ENCODE measurements around the gene TRAK1.
"Not testable (repeated sequence)": the region's sequence is repeated elsewhere in the genome, so short reads cannot be mapped to it uniquely, and the experiment has no call there.

The TRAK1 gene

GRCh38 chr3:42098171-42098570, 7.0 kb downstream of the TRAK1 start:
- DNase-seq, result peak; percentile 30 to 48 (median 35)

GRCh38 chr3:42099020-42099765, 8.0 kb downstream of the TRAK1 start:
- DNase-seq, result no peak

DNA sequence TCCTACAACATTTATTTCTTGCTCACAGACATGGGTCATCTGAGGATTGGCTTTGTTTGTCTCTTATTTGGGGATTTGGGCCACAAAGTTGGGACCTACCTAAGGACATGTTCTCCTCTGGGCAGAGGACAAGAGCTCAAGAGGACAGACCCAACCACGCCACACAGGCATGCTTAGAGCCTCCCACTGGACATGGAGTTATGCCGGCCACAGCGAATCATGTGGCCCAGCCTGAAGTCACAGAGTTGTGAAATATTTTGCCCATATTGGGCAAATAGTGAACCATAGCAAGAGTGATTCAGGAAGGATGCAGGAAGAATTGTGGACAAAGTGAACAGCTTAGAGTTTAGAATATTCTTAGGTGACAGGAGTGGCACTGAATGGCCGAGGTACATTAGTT, 9.9 kb downstream of the TRAK1 start:
- peak; percentile 81 to 91 (median 88) for DNase-seq

- DNase-seq, result no peak
These were observed 10.3 kb downstream of the TRAK1 start for GRCh38 chr3:42101481-42101880.

GRCh38 chr3:42102571-42102970, 11.4 kb downstream of the TRAK1 start:
- no peak for DNase-seq

DNA sequence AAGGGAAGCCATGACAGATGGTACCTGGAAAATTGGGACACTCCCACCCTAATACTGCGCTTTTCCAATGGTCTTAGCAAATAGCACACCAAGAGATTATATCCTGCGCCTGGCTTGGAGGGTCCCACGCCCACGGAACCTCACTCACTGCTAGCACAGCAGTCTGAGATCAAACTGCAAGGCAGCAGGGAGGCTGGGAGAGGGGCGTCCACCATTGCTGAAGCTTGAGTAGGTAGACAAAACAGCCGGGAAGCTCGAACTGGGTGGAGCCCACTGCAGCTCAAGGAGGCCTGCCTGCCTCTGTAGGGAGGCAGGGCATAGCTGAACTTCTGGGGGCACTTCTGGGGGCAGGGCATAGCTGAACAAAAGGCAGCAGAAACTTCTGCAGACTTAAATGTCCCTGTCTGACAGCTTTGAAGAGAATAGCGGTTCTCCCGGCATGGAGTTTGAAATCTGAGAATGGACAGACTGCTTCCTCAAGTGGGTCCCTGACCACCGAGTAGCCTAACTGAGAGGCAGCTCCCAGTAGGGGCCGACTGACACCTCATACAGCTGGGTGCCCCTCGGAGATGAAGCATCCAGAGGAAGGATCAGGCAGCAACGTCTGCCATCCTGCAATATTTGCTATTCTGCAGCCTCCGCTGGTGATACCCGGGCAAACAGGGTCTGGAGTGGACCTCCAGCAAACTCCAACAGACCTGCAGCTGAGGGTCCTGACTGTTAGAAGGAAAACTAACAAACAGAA, 12.9 kb downstream of the TRAK1 start:
- DNase-seq, result not testable (repeated sequence)

DNA sequence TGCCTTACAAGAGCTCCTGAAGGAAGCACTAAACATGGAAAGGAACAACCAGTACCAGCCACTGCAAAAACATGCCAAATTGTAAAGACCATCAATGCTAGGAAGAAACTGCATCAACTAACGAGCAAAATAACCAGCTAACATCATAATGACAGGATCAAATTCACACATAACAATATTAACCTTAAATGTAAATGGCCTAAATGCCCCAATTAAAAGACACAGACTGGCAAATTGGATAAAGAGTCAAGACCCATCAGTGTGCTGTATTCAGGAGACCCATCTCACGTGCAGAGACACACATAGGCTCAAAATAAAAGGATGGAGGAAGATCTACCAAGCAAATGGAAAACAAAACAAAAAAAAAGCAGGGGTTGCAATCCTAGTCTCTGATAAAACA, 14.8 kb downstream of the TRAK1 start:
- not testable (repeated sequence) for DNase-seq

DNA sequence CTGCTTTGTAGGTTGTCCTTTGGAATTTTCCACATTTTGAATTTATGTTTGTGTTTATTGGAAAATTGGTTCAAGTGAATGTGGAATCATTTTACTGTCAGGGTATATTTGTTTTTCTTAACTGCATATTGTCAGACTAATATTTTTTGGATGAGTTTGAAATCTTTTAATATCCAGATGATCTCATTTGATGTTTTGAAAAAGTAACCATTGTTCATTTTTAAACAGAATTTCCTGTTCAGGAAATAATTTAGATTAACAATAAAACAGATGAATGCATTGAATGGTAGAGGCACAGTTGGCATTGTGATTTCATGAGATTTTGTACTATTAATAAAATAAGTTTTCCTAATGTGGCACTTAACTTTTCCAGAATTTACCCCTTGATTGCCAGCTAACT, 15.5 kb downstream of the TRAK1 start:
- DNase-seq, result no peak

DNA sequence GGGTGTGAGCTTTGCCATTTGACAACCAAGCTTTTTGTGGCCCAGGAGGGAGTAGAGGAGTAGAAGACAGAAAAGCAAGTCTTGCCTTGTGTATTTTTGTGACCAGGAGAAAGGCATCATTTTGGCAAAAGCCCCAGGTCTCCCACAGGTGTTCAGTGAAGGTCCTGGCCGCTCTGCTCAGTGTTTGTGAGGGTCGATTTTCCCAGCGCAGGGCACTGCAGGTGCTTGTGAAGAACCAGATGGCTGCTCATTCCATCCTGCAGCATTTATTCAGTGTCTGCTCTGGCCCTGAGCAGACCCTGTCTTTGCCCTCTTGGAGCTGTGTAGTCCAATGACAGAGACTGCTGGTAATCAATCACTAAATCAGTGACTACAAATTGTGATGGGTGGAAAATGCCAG, 19.5 kb downstream of the TRAK1 start:
- DNase-seq, result no peak

DNA sequence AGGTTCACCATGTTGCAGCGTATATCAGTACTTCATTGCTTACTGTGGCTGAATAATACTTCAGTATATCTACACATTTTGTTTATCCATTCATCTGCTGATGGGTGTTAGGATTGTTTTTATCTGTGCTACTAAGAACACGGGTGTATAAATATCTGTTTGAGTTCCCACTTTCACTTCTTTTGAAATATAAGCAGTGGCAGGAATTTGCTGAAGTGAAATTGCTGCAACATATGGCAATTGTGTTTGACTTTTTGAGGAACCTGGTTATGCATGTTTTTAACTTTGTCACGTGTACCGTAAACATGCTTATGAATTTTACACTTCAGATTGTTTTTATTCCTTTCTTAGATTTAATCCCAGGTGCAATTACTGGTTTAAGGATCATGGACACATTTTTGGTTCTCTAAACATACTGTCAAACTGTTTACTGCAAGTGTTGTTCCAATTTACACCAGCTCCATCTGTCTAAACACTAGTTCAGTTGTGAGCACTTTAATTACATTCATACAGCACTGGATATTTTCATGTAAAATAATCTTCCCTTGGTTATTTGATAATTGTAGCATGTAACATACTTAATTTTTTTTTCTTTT, 23.1 kb downstream of the TRAK1 start:
- DNase-seq, result peak; percentile 39 to 81 (median 60)

DNA sequence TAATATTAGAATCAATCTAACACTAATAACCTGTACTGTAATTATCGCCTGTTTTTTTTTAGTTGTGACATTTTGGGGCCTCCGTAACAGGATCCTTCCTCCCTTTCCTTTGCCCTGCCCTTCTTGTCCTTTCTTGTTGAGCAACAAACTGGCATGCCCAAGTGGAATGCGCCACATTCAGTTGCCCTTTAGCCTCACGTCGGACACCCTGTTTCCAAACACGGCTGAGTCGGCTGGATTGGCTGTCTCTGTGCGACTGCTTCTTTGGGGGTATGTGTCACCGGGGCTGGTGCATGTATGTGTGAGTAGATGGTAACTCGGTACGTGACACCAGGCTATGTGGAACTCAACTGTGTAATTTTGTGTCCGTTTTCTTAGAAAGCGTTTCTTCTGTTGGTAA, 24.1 kb downstream of the TRAK1 start:
- DNase-seq, result no peak

DNA sequence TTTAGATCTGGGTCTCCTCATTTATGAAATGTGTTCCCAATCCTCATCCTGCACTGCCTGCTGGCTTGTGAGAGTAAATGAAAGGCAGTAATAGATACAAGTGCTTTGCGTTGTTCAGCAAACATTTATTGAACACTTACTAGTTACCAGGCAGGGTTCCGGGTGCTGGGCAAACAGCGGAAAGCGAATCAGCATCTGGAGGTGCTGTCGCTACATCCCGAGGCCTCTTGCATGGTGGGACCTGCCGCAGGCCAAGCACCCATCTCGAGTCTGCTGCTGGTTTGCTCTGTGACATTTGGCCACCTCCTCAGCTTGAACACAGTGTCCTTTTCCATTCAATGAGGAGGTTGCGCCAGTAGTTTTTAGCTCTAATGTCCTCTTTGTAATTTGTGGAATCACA, 24.8 kb downstream of the TRAK1 start:
- no peak for DNase-seq

GRCh38 chr3:42116466-42116865, 25.3 kb downstream of the TRAK1 start:
- no peak for DNase-seq

- DNase-seq, result peak in 1 of 4 experiments; percentile 16
These were observed 26.2 kb downstream of the TRAK1 start for GRCh38 chr3:42117175-42118008.

DNA sequence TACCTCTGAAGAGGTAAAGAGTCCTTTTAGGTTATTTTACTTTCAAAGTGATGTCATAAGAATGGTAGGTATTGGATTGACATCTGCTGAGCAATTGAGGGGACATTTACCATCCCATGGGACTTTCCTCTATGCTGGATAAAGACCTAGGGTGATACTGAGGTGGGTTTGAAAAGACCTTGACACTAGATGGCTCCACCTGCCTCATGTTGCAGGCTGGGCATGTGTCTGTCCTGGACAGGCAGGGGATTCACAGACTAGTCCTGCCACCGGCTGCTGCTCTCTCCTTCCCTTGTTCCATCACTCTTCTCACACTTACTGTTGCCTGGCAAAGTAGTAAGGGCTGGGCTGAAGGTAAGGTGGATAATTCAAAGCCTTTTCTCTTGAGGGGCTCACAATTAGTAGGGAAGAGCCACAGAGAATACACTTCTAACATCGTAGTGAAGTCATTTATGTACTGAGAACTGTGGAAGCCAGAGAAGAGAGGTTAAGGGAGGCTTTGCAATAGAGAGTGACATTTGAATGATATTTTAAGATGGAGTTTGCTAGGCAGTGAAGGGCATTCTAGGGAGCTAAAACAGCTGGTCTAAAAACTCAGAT, 27.7 kb downstream of the TRAK1 start:
- DNase-seq, result no peak

DNA sequence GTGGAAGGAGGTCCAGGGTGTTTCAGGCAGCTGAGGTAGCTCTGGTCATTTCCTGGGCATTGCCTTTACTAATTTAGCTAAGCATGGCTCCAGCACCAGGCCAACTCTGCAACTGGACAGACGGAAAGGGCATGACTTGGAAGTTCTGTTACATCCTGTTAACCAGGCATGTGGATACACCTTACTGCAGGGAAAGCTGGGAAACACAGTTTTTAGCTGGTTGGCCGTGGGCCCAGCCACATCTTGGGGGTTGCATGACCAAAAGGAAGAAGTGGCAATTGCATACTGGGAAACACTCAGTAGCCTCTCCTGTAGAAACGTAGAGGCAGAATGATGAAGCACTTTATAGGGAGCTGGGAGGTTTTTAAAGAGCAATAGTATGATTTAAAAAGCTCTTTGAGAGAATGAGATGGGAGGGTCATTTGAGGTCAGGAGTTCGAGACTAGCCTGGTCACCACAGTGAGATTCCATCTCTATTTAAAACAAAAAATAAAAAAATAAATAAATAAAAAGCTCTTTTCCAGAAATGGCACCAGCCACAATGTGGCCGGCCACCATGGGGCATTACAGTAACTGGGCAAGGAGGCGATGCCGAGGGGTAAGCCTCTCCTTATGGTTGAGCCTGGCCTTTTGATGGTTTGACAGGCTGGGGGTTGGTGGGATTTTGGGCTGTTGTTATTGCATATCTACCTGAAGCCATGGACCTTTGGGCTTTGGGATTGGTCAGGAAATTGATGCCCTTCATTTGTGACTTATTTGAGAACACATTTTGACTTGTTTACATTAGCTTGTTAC, 28.6 kb downstream of the TRAK1 start:
- peak in 3 of 4 experiments; percentile 36 to 61 (median 55) for DNase-seq

- DNase-seq, result no peak
These were observed 29.7 kb downstream of the TRAK1 start for GRCh38 chr3:42120866-42121265.

DNA sequence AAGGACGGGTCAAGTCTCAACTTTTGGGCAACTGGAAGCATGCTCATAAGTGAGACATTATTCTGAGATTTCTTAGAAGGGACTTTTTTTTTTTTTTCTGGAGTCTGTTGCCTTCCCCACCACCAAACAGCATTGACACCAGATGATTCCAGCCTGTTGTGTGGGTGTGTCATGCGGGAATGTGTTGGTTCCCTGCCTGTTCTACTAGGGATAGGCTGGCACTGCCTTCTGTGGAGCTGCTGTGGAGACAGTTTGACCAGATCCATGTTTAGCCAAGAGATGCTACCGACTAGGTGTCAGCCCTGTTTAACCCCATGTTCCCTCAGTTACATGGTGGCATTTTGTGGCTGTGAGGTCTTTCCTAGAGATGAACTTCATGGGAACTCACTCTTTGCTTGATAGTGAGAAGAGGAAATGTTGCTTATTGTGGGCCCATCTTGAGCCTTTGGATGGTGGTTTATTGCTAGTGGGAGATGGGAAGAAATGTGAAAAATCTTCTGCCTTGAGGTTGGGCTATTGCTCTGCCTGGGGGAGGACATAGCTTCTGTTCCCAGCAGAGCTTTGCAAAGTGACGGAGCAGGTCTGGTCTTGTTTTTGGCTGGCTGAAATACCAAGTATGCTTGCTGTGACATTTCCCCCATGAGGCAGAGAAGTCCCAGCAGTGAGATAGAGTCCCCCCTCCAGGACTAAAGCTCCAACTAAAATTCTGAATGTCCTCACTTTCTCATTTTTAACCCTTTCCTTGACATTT, 31.3 kb downstream of the TRAK1 start:
- no peak for DNase-seq

- peak in 2 of 4 experiments; percentile 32 to 43 for DNase-seq
These were observed 31.9 kb downstream of the TRAK1 start for GRCh38 chr3:42123012-42123581.

Measured in suppressor macrophage (primary cell).